WTC11 (cell line): ENCODE measurements around the gene IFNK. TPM values are rescaled to one million over a fixed set of nuclear protein-coding genes. Genes with fewer than 3 reads are reported as not detected.

Experiments used
- MLX ChIP-seq: sonication (generic); formaldehyde crosslinking; IDR thresholded peaks from 2 replicates; pipeline ENCODE4 v1.8.1; 2023; ENCODE audit warnings: mild to moderate bottlenecking, missing genetic modification reagents, moderate library complexity
- NR1H2 ChIP-seq: sonication (generic); formaldehyde crosslinking; IDR thresholded peaks from 2 replicates; pipeline ENCODE4 v1.9.0; 2021; ENCODE audit warnings: mild to moderate bottlenecking, moderate library complexity, missing genetic modification reagents
- RORB ChIP-seq: fragments of 250-450 bp; sonication (Bioruptor Pico); IDR thresholded peaks from 2 replicates; pipeline ENCODE4 v1.9.0; 2021; ENCODE audit warnings: mild to moderate bottlenecking
- ZNF317 ChIP-seq: sonication (generic); formaldehyde crosslinking; IDR thresholded peaks from 2 replicates; pipeline ENCODE4 v1.8.1; 2023; ENCODE audit warnings: low read depth, mild to moderate bottlenecking, moderate library complexity, missing genetic modification reagents, borderline replicate concordance
- ZNF416 ChIP-seq: fragments of 250-450 bp; sonication (Bioruptor Pico); IDR thresholded peaks from 2 replicates; pipeline ENCODE4 v1.9.0; 2021; ENCODE audit warnings: mild to moderate bottlenecking, inconsistent platforms
- total RNA-seq: library from RNA; stranded (reverse); gene quantifications from 3 replicates; pipeline ENCODE4 v1.2.3, GENCODE V29; 2021
- TF ChIP-seq, protein P1 (sequence below): sonication (generic); formaldehyde crosslinking; IDR thresholded peaks from 2 replicates; pipeline ENCODE4 v1.8.0; 2023; ENCODE audit warnings: mild to moderate bottlenecking, missing genetic modification reagents
- TF ChIP-seq, protein P2 (sequence below): sonication (generic); formaldehyde crosslinking; IDR thresholded peaks from 2 replicates; pipeline ENCODE4 v1.8.1; 2022; ENCODE audit warnings: mild to moderate bottlenecking, moderate library complexity, missing genetic modification reagents
- TF ChIP-seq, protein P3 (sequence below): sonication (generic); formaldehyde crosslinking; IDR thresholded peaks from 2 replicates; pipeline ENCODE4 v1.8.1; 2023; ENCODE audit warnings: mild to moderate bottlenecking, missing genetic modification reagents

Gene IFNK
- total RNA-seq, 1 experiment from 2014 or later: not detected

GRCh38 chr9:27573634-27574590 lies 49.8 kb downstream of the IFNK start (continued):
- TF ChIP-seq, protein P1, sequence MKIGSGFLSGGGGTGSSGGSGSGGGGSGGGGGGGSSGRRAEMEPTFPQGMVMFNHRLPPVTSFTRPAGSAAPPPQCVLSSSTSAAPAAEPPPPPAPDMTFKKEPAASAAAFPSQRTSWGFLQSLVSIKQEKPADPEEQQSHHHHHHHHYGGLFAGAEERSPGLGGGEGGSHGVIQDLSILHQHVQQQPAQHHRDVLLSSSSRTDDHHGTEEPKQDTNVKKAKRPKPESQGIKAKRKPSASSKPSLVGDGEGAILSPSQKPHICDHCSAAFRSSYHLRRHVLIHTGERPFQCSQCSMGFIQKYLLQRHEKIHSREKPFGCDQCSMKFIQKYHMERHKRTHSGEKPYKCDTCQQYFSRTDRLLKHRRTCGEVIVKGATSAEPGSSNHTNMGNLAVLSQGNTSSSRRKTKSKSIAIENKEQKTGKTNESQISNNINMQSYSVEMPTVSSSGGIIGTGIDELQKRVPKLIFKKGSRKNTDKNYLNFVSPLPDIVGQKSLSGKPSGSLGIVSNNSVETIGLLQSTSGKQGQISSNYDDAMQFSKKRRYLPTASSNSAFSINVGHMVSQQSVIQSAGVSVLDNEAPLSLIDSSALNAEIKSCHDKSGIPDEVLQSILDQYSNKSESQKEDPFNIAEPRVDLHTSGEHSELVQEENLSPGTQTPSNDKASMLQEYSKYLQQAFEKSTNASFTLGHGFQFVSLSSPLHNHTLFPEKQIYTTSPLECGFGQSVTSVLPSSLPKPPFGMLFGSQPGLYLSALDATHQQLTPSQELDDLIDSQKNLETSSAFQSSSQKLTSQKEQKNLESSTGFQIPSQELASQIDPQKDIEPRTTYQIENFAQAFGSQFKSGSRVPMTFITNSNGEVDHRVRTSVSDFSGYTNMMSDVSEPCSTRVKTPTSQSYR (CRISPR knock-in tag): no peak
- TF ChIP-seq, protein P2, sequence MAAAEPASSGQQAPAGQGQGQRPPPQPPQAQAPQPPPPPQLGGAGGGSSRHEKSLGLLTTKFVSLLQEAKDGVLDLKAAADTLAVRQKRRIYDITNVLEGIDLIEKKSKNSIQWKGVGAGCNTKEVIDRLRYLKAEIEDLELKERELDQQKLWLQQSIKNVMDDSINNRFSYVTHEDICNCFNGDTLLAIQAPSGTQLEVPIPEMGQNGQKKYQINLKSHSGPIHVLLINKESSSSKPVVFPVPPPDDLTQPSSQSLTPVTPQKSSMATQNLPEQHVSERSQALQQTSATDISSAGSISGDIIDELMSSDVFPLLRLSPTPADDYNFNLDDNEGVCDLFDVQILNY (CRISPR knock-in tag): no peak
- TF ChIP-seq RORB (CRISPR knock-in tag): no peak
- TF ChIP-seq NR1H2: no peak
- TF ChIP-seq MLX (CRISPR knock-in tag): no peak
- no peak for TF ChIP-seq ZNF416 (CRISPR knock-in tag)
- TF ChIP-seq, protein P3, sequence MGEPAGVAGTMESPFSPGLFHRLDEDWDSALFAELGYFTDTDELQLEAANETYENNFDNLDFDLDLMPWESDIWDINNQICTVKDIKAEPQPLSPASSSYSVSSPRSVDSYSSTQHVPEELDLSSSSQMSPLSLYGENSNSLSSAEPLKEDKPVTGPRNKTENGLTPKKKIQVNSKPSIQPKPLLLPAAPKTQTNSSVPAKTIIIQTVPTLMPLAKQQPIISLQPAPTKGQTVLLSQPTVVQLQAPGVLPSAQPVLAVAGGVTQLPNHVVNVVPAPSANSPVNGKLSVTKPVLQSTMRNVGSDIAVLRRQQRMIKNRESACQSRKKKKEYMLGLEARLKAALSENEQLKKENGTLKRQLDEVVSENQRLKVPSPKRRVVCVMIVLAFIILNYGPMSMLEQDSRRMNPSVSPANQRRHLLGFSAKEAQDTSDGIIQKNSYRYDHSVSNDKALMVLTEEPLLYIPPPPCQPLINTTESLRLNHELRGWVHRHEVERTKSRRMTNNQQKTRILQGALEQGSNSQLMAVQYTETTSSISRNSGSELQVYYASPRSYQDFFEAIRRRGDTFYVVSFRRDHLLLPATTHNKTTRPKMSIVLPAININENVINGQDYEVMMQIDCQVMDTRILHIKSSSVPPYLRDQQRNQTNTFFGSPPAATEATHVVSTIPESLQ (CRISPR knock-in tag): no peak
- no peak for TF ChIP-seq ZNF317

Other genes starting within 250 kb of the IFNK start
- 0.66 to 1.4 TPM (median 0.81 TPM) in 3 replicates for gene EQTN, start 227.1 kb upstream of the IFNK start, total RNA-seq
- 18.9 to 25.1 TPM (median 20.9 TPM) in 3 replicates for gene MOB3B, start 5.5 kb downstream of the IFNK start, total RNA-seq
- 21.5 to 23.1 TPM (median 21.5 TPM) in 3 replicates for gene C9orf72, start 49.2 kb downstream of the IFNK start, total RNA-seq